ENCODE data around the gene ISLR. TPM values are rescaled to one million over a fixed set of nuclear protein-coding genes. Genes with fewer than 3 reads are reported as not detected.

The ISLR gene
- total RNA-seq, 1 experiment from 2014 or later: not detected

GRCh38 chr15:74210729-74211128, 37.2 kb downstream of the ISLR start:
- Histone ChIP-seq H3K79me2 (ENCODE audit: low read length) (no peaks in the 10 kb centered on the region), H3K27me3 (ENCODE audit: low read length) (no peaks in the 10 kb centered on the region), H2AFZ (ENCODE audit: low read length) (no peak overlapping the region), H3K9ac (ENCODE audit: low read length) (no peak overlapping the region), H3K36me3 (ENCODE audit: low read depth, low read length) (no peaks in the 10 kb centered on the region), H3K4me1 (ENCODE audit: insufficient read depth, low read length) (peaks cover 13% of the 10 kb centered on the region), H3K4me3 (ENCODE audit: low read length) (no peak overlapping the region), H3K9me2 (replicated peaks; ENCODE audit: low read length) (no peaks in the 10 kb centered on the region), H3K4me2 (ENCODE audit: low read length) (no peak overlapping the region), H3F3A (ENCODE audit: low read length, unreplicated experiment) (no peaks in the 10 kb centered on the region), H3K9me3 (ENCODE audit: low read length) (no peaks in the 10 kb centered on the region), H4K20me1 (ENCODE audit: low read length) (no peaks in the 10 kb centered on the region), H3K27ac (ENCODE audit: low read length) (no peak overlapping the region)
- no TSS peak for BruUV-seq (replicated peaks)
- no peak for DNase-seq
- no peak for TF ChIP-seq EZH2phosphoT487 (IDR thresholded peaks at IDR 0.05; ENCODE audit: borderline replicate concordance, low read length)
- no peak for TF ChIP-seq EZH2 (IDR thresholded peaks at IDR 0.05; ENCODE audit: low read length, unreplicated experiment)
- no peak for TF ChIP-seq CTCF (conservative IDR thresholded peaks at IDR 0.05; ENCODE audit: low read depth, low read length)
- no peak for ATAC-seq
- intact Hi-C loops (cut with micrococcal nuclease): no loop called here
- ChIA-PET CTCF (no interaction called here), POLR2A (ENCODE audit: unreplicated experiment) (no interaction called here)

GRCh38 chr15:74211656-74212055, 38.1 kb downstream of the ISLR start:
- no peaks in the 10 kb centered on the region for H3K9me2 ChIP-seq (replicated peaks; ENCODE audit: low read length)
- TF ChIP-seq CTCF (conservative IDR thresholded peaks at IDR 0.05; ENCODE audit: low read depth, low read length) (no peak), EZH2 (IDR thresholded peaks at IDR 0.05; ENCODE audit: low read length, unreplicated experiment) (no peak), EZH2phosphoT487 (IDR thresholded peaks at IDR 0.05; ENCODE audit: borderline replicate concordance, low read length) (no peak)
- H3K9me3 ChIP-seq (ENCODE audit: low read length): no peaks in the 10 kb centered on the region
- H3K4me3 ChIP-seq (ENCODE audit: low read length): no peak overlapping the region
- no peaks in the 10 kb centered on the region for H4K20me1 ChIP-seq (ENCODE audit: low read length)
- ATAC-seq: no peak
- no peaks in the 10 kb centered on the region for H3K36me3 ChIP-seq (ENCODE audit: low read depth, low read length)
- no peak for DNase-seq
- peaks cover 18% of the 10 kb centered on the region for H3K4me1 ChIP-seq (ENCODE audit: insufficient read depth, low read length)
- no peaks in the 10 kb centered on the region for H3K79me2 ChIP-seq (ENCODE audit: low read length)
- POLR2A ChIA-PET (ENCODE audit: unreplicated experiment): no interaction called here
- no peak overlapping the region for H3K27ac ChIP-seq (ENCODE audit: low read length)
- CTCF ChIA-PET: no interaction called here
- no peak overlapping the region for H2AFZ ChIP-seq (ENCODE audit: low read length)
- no peak overlapping the region for H3K4me2 ChIP-seq (ENCODE audit: low read length)
- no peak overlapping the region for H3K9ac ChIP-seq (ENCODE audit: low read length)
- H3K27me3 ChIP-seq (ENCODE audit: low read length): no peaks in the 10 kb centered on the region
- H3F3A ChIP-seq (ENCODE audit: low read length, unreplicated experiment): no peaks in the 10 kb centered on the region
- no TSS peak for BruUV-seq (replicated peaks)
- intact Hi-C loops (cut with micrococcal nuclease): no loop called here

GRCh38 chr15:74212494-74212893, 39.0 kb downstream of the ISLR start:
- Histone ChIP-seq H3K9ac (ENCODE audit: low read length) (no peak overlapping the region), H3K4me2 (ENCODE audit: low read length) (no peak overlapping the region), H3F3A (ENCODE audit: low read length, unreplicated experiment) (no peaks in the 10 kb centered on the region), H3K79me2 (ENCODE audit: low read length) (no peaks in the 10 kb centered on the region), H3K9me3 (ENCODE audit: low read length) (no peaks in the 10 kb centered on the region), H3K4me3 (ENCODE audit: low read length) (no peak overlapping the region), H3K36me3 (ENCODE audit: low read depth, low read length) (no peaks in the 10 kb centered on the region), H4K20me1 (ENCODE audit: low read length) (no peaks in the 10 kb centered on the region), H3K4me1 (ENCODE audit: insufficient read depth, low read length) (peaks cover 26% of the 10 kb centered on the region), H2AFZ (ENCODE audit: low read length) (no peak overlapping the region), H3K27me3 (ENCODE audit: low read length) (no peaks in the 10 kb centered on the region), H3K27ac (ENCODE audit: low read length) (no peak overlapping the region), H3K9me2 (replicated peaks; ENCODE audit: low read length) (no peaks in the 10 kb centered on the region)
- ATAC-seq (no peak), DNase-seq (no peak)
- POLR2A ChIA-PET (ENCODE audit: unreplicated experiment): no interaction called here
- TF ChIP-seq EZH2phosphoT487 (IDR thresholded peaks at IDR 0.05; ENCODE audit: borderline replicate concordance, low read length) (no peak), CTCF (conservative IDR thresholded peaks at IDR 0.05; ENCODE audit: low read depth, low read length) (no peak), EZH2 (IDR thresholded peaks at IDR 0.05; ENCODE audit: low read length, unreplicated experiment) (no peak)
- CTCF ChIA-PET: no interaction called here
- no TSS peak for BruUV-seq (replicated peaks)
- intact Hi-C loops (cut with micrococcal nuclease): no loop called here
